OCI-LY3 (cell line): Measurements from ENCODE around the gene ANKS6.

Source experiments
- H2AFZ ChIP-seq: fragments of 200-600, 300-600 bp; shearing (Covaris generic); 2 replicates; pipeline ENCODE4 v1.6.0; 2014; ENCODE audit warnings: antibody characterized with exemption, low read depth, low read length
- H3K27ac ChIP-seq: fragments of 200-600, 300-600 bp; sonication (generic); 2 replicates; pipeline ENCODE4 v1.5.1; 2014; ENCODE audit warnings: mild to moderate bottlenecking, low read length, moderate library complexity, mixed read lengths
- H3K27me3 ChIP-seq: fragments of 200-600, 300-600 bp; sonication (generic); 2 replicates; pipeline ENCODE4 v1.6.1; 2014; ENCODE audit warnings: low read depth, low read length, mixed read lengths
- H3K36me3 ChIP-seq: fragments of 200-600, 300-600 bp; sonication (generic); replicated peaks from 2 replicates; pipeline ENCODE3; 2014; ENCODE audit warnings: low read depth, low read length, mixed read lengths
- H3K4me1 ChIP-seq: fragments of 300-600, 200-600 bp; sonication (generic); 2 replicates; pipeline ENCODE4 v1.6.1; 2014; ENCODE audit warnings: low read length, mixed read lengths
- H3K4me2 ChIP-seq: fragments of 200-600, 300-600 bp; sonication (generic); 2 replicates; pipeline ENCODE4 v1.6.1; 2014; ENCODE audit warnings: low read length, mixed read lengths
- H3K4me3 ChIP-seq: fragments of 300-600, 200-600 bp; sonication (generic); 2 replicates; pipeline ENCODE4 v1.5.1; 2014; ENCODE audit warnings: antibody characterized with exemption, mild to moderate bottlenecking, low read length, moderate library complexity
- H3K79me2 ChIP-seq: fragments of 300-600, 200-600 bp; shearing (Covaris generic); 2 replicates; pipeline ENCODE4 v1.6.1; 2014; ENCODE audit warnings: mild to moderate bottlenecking, low read length, mixed read lengths
- H3K9ac ChIP-seq: fragments of 300-600, 200-600 bp; shearing (Covaris generic); 2 replicates; pipeline ENCODE4 v1.6.0; 2014; ENCODE audit warnings: mild to moderate bottlenecking, low read length, moderate library complexity
- H3K9me3 ChIP-seq: fragments of 200-600, 300-600 bp; shearing (Covaris generic); 2 replicates; pipeline ENCODE4 v1.6.1; 2014; ENCODE audit warnings: low read length, mixed read lengths; ENCODE audit not compliant: insufficient read depth
- H4K20me1 ChIP-seq: fragments of 200-600, 300-600 bp; sonication (generic); 2 replicates; pipeline ENCODE4 v1.6.1; 2016; ENCODE audit warnings: low read length, mixed read lengths; ENCODE audit not compliant: insufficient read depth
- CTCF ChIP-seq: fragments of 200-600, 300-600 bp; sonication (generic); IDR thresholded peaks from 2 replicates; pipeline ENCODE4 v1.5.1; 2014; ENCODE audit warnings: antibody characterized with exemption, low read length, low read depth
- EZH2phosphoT487 ChIP-seq: fragments of 200-600 bp; shearing (Covaris generic); IDR thresholded peaks from 2 replicates; pipeline ENCODE4 v1.6.1; 2018; ENCODE audit warnings: antibody characterized with exemption, mixed run types, low read depth

ANKS6 gene

DNA sequence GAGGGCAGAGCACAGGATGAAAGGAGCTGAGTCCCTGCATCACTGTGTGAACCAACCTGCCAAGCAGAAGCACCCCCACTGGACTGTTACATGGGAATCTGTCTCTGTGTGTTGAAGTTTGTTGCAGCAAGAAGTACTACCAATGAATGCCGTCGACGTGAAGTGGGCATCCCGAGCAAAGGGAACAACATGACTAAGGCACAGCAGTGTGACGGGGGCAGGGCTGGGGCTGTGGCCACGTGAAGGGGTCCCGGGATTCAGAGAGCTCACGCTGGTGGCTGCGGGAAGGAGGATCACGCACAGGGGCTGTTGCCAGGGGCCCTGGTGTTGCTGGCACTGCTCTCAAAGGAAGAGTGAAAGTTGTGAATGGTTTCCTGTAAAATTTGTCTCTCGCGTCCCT lies 60.1 kb downstream of the ANKS6 start:
- H3K4me1 ChIP-seq = no peaks in the 10 kb centered on the region
- H3K27me3 ChIP-seq = no peaks in the 10 kb centered on the region
- peaks cover 6% of the 10 kb centered on the region for H3K36me3 ChIP-seq
- H3K4me2 ChIP-seq = no peak overlapping the region
- H3K9ac ChIP-seq = no peak overlapping the region
- H3K27ac ChIP-seq = no peak overlapping the region
- no peaks in the 10 kb centered on the region for H3K79me2 ChIP-seq
- H3K9me3 ChIP-seq = no peaks in the 10 kb centered on the region
- no peaks in the 10 kb centered on the region for H4K20me1 ChIP-seq
- H2AFZ ChIP-seq = no peak overlapping the region
- no peak overlapping the region for H3K4me3 ChIP-seq
- TF ChIP-seq EZH2phosphoT487 (no peak), CTCF (no peak)

DNA sequence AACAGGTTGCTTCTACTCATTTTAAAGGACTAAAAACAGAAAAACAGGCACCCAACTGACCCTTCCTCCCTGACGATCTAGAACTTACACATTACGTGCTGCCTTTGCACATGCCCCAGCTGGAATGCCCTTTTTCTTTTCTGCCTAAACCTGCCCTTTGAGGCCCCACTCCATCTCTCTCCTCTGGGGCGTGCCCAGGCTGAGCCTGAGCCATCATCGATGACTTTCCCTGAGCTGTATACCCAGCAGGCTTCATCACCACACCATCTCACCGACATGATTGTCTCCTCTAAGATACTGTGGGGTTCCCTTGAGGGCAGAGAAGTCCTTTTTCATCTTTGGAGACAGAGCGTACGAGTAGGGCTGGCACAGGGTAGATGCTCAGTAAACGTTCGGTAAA lies 63.6 kb downstream of the ANKS6 start:
- H3K36me3 ChIP-seq = peaks cover 6% of the 10 kb centered on the region
- H3K79me2 ChIP-seq = no peaks in the 10 kb centered on the region
- no peak overlapping the region for H3K4me3 ChIP-seq
- no peaks in the 10 kb centered on the region for H3K27me3 ChIP-seq
- H3K9ac ChIP-seq = no peak overlapping the region
- H3K27ac ChIP-seq = no peak overlapping the region
- no peaks in the 10 kb centered on the region for H3K4me1 ChIP-seq
- no peak overlapping the region for H2AFZ ChIP-seq
- H3K9me3 ChIP-seq = no peaks in the 10 kb centered on the region
- H4K20me1 ChIP-seq = no peaks in the 10 kb centered on the region
- H3K4me2 ChIP-seq = no peak overlapping the region
- TF ChIP-seq EZH2phosphoT487 (no peak), CTCF (no peak)

GRCh38 chr9:98732091-98732490 lies 64.3 kb downstream of the ANKS6 start:
- H3K4me2 ChIP-seq = no peak overlapping the region

GRCh38 chr9:98730871-98731270 lies 65.5 kb downstream of the ANKS6 start:
- peaks cover 6% of the 10 kb centered on the region for H3K36me3 ChIP-seq
- no peaks in the 10 kb centered on the region for H4K20me1 ChIP-seq
- no peak for TF ChIP-seq CTCF
- no peaks in the 10 kb centered on the region for H3K9me3 ChIP-seq
- no peak overlapping the region for H3K9ac ChIP-seq
- H3K79me2 ChIP-seq = no peaks in the 10 kb centered on the region
- no peaks in the 10 kb centered on the region for H3K4me1 ChIP-seq
- no peak overlapping the region for H3K4me3 ChIP-seq
- H3K4me2 ChIP-seq = no peak overlapping the region
- peaks cover 6% of the 10 kb centered on the region; the same call in 1 of the 2 replicates for H3K27me3 ChIP-seq
- no peak overlapping the region for H2AFZ ChIP-seq
- no peak overlapping the region for H3K27ac ChIP-seq

More at GRCh38 chr9:98732091-98732490, 64.3 kb downstream of the ANKS6 start:
- H3K27me3 ChIP-seq = no peaks in the 10 kb centered on the region
- H3K79me2 ChIP-seq = no peaks in the 10 kb centered on the region
- no peak overlapping the region for H3K9ac ChIP-seq
- H3K36me3 ChIP-seq = peaks cover 6% of the 10 kb centered on the region
- H3K4me1 ChIP-seq = no peaks in the 10 kb centered on the region
- H3K9me3 ChIP-seq = no peaks in the 10 kb centered on the region
- no peak for TF ChIP-seq CTCF
- no peak for TF ChIP-seq EZH2phosphoT487
- H4K20me1 ChIP-seq = no peaks in the 10 kb centered on the region
- no peak overlapping the region for H3K27ac ChIP-seq
- H2AFZ ChIP-seq = no peak overlapping the region
- H3K4me3 ChIP-seq = no peak overlapping the region
